Measurements from ENCODE around the gene CAPN2.

The CAPN2 gene

DNA sequence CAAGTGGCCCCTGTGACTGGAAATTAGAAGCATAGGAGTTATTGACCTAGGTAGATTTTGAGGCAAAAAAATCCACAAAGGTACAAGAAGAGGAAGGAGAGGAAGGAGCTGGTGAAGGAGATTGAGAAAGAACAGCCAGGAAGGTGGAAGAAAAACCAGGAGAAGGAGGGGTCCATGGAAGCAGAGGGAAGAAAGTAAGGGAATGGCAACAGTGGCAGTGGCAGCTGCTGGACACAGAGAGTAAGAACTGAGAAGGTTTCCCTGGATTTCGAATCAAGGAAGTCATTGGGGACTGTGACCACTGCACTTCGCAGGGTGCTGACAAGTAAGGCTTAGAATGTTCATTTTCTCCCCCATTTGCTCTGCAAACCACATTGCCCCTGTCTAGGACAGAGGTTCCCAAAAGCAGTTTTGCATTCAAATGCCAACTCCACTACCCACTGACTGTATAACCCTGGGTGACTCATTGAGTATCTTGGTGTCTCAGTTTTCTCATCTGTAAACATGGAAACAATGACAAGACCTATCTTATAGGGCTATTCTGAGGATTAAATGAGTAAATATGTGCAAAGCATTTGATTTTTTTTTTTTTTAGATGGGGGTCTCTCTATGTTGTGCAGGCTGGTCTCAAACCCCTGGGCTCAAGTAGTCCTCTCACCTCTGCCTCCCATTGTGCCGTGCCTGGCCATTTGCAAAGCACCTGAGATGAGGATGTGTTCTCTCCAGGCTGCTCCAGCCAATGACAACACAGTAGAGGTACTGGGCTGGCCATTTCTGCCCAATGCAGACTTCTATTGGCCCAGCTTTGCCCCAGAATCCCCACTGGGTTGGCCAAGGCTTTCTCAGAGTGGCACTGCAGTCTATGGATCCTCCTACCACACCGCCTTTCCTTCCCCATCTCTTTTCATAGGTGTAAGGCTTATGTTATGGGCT is 9.3 kb upstream of the CAPN2 start:
- DNase-seq (ENCODE audit: low read depth in 2 of 2): no peak

DNA sequence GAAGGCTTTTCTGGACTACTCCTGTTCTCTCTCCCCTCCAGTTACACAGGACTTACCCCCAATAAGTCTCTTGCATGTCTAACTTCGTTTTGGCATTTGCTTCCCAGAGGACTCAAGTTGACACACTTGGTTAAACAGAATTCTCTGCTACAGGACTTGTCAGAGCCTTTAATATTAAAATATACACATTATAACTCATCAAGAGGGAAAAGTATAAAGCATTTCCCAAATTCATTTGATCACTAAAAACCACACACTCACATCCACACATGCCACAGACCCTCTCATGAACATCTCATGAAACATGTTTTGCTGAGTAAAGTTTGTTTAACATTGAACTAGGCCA is 8.7 kb upstream of the CAPN2 start:
- no peak for DNase-seq (ENCODE audit: low read depth in 2 of 2)

DNA sequence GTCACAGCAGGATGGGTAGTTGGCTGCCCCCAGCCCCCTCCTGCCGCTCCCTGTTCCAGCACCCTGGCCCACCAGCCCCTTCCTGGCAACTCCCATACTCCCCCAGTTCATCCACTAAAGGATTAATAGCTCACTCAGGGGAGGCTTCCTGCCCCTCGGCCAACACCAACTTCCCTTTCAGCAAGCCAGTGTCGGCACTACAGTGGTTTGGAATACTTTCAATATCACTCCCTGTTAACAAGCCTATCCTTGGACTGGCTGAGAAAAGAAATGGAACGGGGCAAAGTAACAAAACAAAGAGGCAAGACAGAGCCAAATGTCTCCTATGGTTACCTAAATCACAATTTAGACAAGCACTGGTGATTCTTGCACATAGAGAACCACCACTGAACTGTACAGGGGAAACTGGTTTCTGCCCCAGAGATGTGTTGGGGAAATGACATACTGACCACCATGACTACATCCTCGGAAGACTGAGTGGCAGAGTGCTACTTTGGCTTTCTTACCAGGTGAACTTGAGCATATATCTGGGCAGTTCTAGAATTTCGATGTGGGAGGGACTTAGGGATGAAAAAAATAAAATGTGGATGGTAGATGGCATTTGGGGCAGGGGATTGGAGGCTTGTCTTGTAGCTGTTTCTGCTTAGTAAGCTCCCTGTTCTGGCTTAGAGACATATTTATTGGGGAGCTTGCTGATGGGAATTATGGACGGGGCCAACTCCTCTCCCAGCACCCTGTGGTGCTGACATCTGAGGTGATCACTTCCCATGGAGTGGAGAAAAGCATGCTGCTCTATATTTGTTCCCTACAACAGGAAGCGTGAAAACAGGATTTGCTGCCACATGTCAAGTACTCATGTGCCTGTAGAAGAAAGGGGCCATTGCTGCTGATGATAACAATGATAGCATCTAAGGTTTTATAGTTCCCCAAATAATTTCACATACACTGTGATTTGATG is 7.1 kb upstream of the CAPN2 start:
- no peak for DNase-seq (ENCODE audit: low read depth in 2 of 2)

DNA sequence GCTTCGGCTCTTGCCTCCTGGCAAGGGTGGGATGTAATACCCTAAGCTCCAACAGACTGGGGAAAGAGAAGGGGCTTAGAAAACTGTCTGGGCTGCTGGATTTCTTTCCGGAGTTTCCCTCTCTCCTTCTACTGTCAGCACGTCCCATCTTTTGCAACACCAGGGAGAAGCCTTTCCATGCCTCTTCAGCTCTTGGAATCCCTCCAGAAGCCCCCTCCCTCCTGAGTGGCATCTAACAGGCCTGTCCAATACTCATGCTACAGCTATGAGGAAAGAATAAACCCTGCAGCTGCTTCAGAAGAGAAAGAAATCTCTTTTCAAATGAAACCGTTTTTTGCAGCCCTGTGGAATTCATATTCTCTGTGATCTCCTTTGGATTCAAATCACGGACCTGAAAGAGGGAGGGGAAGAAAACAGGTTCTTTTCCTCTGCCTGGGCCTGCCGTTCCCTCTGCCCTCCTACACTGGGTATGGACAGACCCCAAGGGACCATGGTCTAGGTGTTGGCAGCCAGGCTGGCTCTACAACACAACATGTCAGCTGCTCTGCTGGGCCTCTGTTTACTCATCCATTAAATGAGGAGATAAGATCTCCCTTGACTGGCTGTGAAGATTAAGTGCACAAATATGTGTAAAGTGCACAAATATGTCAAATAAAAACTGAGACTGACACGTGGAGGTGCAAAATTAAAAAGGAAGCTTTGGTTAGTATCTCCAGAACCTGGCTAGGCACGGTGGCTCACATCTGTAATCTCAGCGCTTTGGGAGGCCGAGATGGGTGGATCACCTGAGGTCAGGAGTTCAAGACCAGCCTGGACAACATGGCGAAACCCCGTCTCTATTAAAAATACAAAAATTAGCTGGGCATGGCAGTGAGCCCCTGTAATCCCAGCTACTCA is 6.0 kb upstream of the CAPN2 start:
- DNase-seq (ENCODE audit: low read depth in 2 of 2): no peak

DNA sequence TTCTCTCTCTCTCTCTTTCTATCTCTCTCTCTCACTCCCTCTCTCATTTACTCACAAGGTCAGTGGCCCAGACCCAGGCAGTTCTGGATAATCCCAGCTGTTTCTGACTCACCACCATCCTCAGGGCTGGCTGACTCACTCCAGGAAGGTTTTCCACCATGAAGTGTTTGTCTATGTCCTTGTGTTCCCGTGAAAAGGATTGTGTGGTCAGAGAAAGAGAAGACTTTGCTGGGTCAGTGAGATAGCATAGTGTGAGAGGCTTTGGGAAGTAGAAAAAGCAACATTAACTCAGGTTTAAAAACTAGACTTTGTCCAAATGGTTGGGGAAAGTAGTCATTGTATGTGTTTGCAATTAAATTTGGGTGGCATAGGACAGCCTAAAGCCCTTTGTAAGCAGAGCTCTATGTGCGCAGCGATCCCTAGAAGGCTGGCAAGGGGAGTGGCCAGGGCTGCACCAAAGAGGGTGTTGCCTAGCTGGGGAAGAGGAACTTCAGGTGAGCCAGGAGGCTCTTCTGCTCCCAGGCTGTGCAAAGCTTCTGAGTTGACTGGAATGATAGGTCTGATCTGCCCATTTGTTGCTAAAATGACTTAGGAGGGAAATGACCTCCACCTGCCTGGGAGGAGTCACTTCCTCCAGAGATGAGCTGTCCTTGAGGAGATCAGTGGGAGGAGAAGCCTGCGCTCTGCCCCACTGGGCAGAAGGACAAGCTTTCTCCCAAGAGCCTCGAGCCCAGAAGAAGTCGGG is 4.9 kb upstream of the CAPN2 start:
- DNase-seq (ENCODE audit: low read depth in 2 of 2): no peak

DNA sequence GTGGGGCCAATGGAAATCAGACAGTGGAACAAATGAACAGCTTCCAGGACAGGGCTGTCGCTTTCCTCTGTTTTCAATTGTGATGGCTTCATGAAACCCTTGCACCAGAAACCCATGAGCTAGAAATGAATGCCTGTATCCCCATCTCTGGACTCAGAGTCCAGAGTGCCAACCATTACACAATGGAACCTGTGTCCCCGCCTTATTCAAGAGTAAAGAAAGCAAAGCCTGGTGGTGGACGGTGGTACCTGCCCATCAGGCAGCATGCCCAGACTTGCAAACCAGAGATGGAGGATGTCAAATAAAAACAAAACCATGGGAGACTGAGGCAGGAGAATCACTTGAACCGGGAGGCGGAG is 4.4 kb upstream of the CAPN2 start:
- no peak for DNase-seq (ENCODE audit: low read depth in 2 of 2)

DNA sequence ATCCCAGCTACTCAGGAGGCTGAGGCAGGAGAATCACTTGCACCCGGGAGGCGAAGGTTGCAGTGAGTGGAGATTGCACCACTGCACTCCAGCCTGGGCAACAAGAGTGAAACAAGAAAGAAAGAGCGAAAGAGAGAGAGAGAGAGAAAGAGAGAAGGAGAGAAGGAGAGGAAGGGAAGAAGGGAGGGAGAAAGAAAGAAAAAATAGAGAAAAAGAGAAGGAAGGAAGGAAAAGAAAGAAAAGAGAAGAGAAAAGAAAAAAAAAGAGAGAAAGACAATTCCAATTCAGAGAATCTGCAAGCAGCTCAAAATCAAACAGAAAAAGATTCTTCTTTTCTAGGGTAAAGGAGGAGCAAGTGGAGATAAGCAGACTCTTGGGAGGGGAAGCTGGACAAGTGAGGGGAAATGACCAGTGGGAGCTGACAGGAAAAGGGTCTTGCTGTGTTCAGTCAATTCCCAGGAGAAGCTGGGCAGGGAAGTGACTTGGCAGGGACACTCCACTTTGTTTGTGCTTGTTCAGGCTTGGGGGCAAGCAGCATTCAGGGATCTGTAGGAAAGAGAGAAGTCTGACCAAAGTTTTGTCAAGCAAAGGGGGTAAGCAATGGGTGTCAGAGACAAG is 3.6 kb upstream of the CAPN2 start:
- DNase-seq (ENCODE audit: low read depth in 2 of 2): no peak

DNA sequence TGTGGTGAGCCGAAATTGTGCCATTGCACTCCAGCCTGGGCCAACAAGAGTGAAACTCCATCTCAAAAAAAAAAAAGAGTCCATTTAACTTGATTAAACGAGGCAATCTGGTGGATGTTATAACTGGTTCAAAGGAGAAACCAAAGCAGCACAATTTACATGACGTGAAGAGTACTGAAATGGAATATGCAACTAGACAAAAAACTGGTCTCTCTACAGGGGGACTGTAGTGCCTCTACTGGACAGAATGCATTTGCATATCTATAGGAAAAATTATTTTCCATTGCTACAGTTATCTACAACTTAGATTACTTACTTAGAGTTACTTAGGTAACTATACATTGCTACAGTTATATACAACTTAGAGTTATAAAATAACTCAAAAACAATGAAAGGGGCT is 2.7 kb upstream of the CAPN2 start:
- no peak for DNase-seq (ENCODE audit: low read depth in 2 of 2)

DNA sequence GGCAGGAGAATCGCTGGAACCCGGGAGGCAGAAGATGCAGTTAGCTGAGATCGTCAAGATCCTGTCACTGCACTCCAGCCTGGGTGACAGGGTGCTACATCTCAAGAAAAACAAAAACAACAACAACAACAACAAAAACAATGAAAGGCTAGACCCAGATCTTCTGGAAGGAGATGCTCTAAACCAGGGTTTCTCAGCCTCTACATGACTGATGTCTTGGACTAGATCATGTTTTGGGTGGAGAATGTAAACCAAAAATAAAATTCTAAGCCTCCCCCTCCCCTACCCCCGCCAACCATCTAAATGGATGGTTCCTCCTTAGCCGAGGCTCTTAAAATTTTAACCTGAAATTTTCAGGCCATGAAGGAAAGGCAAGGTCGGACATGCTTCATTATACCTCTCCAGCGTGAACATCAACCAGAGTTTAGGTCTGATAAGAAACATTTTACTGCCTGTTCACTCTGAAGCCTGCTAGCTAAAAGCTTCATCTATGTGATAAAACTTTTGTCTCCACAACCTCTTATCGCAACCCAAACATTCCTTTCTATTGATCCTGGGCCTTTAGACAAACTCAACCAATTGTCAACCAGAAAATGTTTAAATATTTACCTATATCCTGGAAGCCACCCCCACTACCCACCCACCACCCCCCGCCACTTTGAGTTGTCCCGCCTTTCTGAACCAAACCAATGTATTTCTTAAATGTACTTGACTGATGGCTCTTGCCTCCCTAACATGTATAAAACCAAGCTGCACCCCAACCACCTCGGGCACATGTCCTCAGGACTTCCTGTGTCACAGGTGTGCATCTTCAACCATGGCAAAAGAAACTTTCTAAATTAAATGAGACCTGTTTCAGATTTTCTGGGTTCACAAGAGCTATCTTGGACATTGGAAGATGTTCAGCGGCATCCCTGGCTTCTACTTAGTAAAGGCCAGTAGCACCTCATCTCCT is 1.9 kb upstream of the CAPN2 start:
- no peak for DNase-seq (ENCODE audit: low read depth in 2 of 2)

DNA sequence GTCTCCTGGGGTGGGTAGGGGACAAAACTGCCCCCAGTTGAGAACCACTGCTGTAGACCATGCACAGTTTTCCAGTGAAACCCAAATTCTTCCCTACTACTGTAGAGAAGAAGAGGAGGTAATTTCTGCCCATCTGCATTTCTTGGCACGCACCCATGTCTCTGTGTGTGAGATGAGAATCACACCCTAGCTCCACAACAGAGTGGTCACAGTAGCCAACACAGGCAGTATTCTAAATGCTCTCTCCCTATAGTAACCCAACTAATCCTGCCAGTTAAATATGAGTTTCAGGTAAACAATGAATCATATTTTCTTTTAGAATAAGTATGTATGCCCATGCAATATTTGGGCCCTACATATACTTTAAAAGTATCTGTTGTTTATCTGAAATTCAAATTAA is 1.2 kb upstream of the CAPN2 start:
- no peak for DNase-seq (ENCODE audit: low read depth in 2 of 2)

DNA sequence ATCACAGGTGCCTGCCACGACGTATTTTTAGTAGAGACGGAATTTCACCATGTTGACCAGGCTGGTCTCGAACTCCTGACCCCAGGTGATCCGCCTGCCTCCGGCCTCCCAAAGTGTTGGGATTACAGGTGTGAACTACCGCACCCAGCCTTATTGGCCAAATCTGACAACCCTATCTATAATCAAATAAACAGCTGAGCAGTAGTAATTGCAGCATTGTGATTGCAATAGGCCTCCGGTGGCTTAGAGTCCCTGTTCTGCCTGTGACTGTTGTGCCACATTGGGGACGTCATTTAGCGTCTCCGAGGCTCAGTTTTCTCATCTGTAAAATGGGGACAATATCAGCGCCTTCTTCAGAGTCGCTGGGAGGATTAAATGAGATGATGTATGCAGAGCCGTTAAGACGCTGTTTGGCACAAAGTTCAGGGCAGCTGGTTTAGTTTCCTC is 569 bp upstream of the CAPN2 start:
- no peak for DNase-seq (ENCODE audit: low read depth in 2 of 2)

DNA sequence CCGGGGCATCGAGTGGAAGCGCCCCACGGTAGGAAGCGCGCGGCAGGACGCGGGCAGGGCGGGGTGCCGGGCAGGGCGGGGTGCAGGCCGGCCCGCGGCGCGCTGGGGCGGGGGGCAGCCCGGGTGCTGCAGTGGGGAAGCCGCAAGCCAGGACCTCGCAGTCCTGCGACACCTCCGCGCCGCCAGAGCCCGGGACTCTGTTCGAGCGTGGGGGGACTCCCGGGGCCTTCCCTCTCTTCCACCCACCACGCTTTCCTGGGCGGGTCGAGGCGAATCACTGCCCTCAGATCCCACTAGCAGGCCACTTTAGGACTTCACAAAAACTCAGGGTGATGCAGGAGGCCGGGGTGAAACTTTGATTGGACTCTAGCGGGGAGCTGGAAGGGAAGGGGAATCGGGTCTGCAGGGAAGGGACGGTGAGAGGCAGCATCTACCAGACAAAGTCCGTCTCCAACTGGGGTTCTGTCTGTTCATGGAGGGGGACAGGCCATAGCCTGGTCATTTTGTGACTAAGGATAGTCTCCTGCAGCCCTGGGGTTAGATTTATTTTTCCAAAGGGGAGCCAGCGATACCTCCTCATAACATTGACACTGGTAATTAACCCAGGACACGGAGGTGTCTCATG is 623 bp downstream of the CAPN2 start:
- DNase-seq (ENCODE audit: low read depth in 2 of 2): no peak

DNA sequence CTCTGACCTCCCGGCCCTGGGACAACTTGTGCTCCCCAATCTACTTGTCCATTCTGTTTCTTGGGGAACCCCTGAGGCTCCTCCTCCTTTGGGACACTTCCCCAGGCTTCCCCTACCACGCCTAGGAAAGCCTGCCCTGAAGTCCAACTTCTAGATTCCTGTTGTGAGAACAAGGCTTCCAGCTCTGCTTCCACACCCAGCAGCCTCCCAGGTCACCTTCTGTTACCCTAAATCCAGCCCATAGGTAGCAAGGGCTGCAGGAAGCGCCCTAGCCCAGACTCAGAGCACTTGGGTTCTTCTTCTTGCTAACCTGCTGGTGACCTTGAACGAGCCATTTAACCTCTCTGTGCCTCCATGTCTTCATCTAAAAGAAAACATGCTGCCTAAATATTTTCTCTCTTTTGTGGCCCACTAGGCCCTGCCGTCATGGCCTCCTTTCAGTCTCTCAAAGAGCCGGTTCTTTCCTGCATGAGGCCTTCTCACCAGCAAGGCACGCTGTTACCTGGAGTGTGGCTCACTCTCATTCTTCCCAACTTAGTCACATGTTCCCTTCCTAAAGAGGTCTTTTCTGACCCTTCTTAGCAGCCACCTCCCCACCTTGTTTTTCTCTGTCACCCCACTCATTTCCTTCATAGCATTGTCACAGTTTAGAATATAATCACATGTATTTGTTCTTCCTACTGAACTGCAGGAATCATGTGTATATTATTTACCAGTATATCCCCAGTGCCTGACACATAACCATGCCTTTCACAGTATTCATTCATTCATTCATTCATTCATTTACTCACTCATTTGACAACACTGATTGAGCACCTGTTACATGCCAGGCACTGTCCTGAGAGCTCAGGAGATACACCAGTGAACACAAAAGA is 1.4 kb downstream of the CAPN2 start:
- no peak for DNase-seq (ENCODE audit: low read depth in 2 of 2)

DNA sequence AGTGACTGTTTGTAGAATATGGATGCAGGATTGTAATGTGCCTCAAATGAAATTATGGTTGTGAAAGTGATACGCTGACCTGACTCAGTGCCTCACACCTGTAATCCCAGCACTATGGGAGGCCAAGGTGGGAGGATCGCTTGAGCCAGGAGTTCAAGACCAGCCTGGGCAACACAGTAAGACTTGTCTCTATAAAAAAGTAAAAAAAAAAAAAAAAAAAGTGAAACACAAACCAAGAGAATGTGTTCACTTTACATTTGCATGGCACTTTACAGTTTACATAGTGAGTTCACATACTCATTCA is 2.0 kb downstream of the CAPN2 start:
- DNase-seq (ENCODE audit: low read depth in 2 of 2): no peak

DNA sequence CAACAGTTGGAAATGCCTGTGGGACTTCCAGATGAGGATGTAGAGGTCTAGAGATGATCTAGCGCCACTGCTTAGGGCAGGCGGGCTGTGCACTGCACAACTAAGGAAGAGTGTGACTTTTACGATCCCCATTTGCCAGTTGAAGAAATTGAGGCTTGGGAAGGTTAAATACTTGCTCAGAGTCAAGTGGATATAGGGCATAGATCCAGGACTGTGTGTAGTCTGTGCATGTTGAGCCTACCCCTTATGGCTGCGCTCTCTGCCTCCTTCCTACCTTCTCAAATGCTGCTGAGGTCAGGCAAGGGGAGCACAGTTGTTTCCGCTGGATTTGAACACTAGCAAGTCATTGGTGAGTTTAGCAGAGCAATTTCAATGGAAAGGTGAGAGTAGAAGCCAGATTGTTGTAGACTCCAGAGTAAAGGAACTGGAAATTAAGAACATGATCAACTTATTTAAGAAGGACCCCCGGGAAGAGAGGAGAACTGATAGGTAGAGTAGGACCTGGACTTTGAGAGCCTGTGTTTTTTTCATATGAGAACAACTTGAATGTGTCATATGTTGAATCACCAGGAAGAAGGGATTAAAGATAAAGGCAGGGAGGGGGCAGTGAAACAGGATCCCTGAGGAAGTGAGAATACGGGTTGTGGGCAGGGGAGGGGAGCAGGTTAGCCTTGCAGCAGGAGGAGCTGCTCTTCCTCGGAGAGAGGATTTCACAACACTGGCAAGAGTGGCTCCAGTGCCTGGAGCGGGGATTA is 2.7 kb downstream of the CAPN2 start:
- no peak for DNase-seq (ENCODE audit: low read depth in 2 of 2)

DNA sequence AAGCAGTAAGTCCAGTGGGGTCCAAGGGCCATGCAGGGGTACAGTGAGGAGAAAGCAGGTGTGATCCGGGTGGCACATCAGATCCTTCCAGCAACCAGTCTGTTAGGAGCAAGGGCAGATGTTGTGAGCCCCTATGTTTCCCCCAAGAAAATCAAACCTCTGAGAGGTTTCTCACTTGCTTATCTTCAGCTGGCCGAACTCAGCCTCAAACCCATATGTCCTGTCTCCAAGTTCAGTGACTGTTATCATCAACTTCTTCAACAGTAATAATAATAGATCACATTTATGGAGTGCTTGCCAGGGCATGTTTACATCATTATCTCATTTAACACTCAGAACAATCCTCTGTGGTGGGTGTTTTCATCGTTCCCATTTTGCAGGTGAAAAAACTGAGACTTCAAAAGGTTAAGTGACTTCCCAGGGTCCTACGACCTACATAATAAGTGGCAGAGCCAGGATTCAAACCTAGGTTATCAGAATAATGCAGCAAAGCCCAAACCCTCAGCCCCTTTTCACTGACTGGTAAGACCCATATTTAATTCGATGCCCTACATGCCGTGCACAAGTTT is 3.3 kb downstream of the CAPN2 start:
- no peak for DNase-seq (ENCODE audit: low read depth in 2 of 2)

DNA sequence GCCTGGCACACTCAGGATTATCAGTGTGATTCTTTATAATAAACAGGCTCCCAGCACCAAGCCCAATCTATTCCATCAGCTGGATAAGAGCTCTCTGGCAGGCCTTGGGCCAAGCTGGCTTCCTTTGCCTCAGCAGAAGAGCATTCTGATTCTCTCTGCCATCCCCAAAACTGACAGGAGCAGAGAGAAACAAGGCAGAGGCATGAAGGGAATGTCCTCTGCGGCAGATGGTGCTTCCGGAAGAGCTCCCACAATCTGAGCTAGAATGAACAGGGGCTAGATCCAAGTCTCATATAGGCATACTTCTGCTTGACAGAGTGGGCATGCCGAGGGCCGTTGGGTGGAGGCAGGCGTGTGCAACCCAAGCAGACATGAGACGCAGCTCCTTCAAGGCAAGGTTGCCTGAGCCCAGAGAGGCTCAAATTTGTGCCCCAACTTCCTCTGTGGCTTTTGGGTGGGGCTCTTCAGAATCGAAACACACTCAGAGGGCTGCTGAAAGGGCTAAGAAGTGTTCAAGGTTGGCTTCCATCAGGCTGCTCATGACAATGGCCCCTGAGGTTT is 4.0 kb downstream of the CAPN2 start:
- no peak for DNase-seq (ENCODE audit: low read depth in 2 of 2)
